ENCODE results near the gene SGSM1.

DNA sequence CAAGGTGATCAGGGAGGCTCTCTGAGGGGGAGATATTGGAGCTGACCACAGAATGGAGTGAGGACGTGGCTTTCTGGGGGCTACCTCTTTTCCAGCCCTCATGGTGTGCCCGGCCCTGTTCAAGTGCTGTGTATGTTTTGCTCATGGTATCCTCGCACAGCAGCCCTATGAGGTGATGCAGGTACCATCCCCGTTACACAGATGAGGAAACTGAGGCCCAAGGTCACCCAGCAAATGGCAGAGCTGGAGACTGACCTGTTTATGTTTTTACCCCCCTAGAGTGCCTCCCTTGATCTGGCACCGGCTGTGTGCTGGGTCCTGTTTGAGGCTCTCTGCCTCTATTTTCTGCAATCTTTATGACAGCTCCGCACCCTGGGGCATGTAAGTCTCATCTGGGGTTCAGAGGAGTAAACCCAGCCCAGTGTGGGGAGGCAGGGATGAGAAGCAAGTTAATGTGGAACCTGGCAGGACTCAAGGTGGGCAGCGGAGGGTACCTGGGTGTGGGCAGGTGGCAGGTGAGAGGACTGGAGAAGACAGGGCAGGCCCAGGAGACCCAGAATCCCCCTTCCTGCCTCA lies 20.8 kb downstream of the SGSM1 start:
- TF ChIP-seq ATF3 (IDR thresholded peaks at IDR 0.05) (no peak), CTCF (IDR thresholded peaks at IDR 0.05 in 2 of 3, conservative IDR thresholded peaks at IDR 0.05 in 1 of 3; ENCODE audit: borderline replicate concordance in 1 of 3, insufficient read depth in 1 of 3, low read depth in 2 of 3, low read length in 2 of 3) (no peak), RAD21 (IDR thresholded peaks at IDR 0.05; ENCODE audit: low read depth) (no peak), SIN3A (IDR thresholded peaks at IDR 0.05; ENCODE audit: low read depth) (no peak), MAX (IDR thresholded peaks at IDR 0.05) (no peak), TCF7L2 (IDR thresholded peaks at IDR 0.05; ENCODE audit: borderline replicate concordance, extremely low read depth, insufficient read depth, insufficient read length) (no peak), SRF (IDR thresholded peaks at IDR 0.05; ENCODE audit: low read depth) (no peak)
